Measurements from ENCODE around the gene ADPGK. TPM values are rescaled to one million over a fixed set of nuclear protein-coding genes. Genes with fewer than 3 reads are reported as not detected.

ADPGK gene
- total RNA-seq, result 61.4 and 62.6 TPM in 2 replicates

GRCh38 chr15:72783640-72784455 lies at the start of gene ADPGK:
ADPGK (minus strand) TSS chr15:72783758; CDS start chr15:72783691, 67 bp downstream.

Other genes starting within 250 kb of the ADPGK start
- not detected in 2 replicates for gene GOLGA6B, start 129.1 kb downstream of the ADPGK start, total RNA-seq
- 0.13 TPM in 1 of 2 replicates, not detected in the other for gene HIGD2B, start 97.6 kb downstream of the ADPGK start, total RNA-seq
- gene BBS4, start 97.6 kb downstream of the ADPGK start, total RNA-seq, result 22.2 TPM in 2 replicates

Measured in aortic smooth muscle cell (primary cell).